ENCODE measurements around the gene ABHD17A.
"Not testable (repeated sequence)": the region's sequence is repeated elsewhere in the genome, so short reads cannot be mapped to it uniquely, and the experiment has no call there.

The ABHD17A gene

GRCh38 chr19:1909761-1910080, 24.4 kb upstream of the ABHD17A start:
- no peak for DNase-seq (ENCODE audit: low read depth)

DNA sequence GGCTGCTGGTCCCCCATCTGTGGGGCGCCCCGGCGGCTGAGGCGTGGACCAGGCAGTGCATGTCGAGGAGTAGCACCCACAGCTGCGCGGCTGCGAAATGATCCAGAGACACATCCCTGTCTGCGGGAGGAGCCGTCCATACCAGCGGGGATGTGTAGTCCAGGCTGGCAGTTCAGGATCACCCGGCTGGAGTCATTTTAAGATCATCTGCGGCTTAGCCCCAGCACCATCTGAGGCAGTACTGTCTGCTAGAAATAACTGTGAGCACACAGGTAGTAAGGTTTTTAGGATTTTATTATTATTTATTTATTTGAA, 23.0 kb upstream of the ABHD17A start:
- DNase-seq (ENCODE audit: low read depth), result no peak

DNA sequence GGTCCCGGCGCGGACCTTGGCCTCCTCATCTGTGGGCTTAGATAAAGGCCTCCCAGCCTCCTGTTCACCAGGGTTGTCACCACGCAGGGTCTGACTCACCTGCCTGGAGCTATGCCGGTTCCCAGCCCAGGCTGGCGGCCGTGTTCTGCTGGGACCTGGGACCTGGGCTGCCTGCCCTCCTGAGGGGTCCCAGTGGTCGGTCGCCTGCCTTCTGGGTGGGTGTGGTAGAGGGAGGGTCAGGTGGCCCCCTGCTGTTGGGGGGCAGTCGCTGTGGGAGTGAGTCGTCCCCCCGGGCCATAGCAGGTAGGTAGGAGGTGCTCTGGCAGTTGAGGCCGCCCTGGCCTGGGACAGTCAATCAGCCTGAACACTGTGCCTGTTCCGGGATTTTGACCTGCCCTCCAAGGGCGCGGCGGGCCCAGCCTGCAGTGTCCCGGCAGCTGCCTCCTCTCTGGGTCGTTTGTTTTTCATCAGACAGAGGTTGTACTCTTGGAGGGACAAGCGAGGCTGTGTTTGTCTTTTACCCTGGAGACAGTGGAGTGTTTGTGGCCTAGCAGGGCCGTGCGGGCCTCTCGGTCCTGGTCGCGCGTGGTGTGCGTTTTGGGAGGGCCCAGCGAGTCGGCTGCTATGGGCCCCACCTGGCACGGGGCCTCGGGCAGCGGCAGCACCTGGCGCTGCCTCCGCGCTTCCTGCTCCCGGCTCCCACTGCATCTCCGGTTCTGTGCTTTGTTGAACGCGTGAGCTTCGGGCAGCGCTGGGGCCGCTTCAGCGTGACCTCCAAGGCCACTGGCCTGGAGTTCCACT, 22.5 kb upstream of the ABHD17A start:
- DNase-seq (ENCODE audit: low read depth), result no peak

DNA sequence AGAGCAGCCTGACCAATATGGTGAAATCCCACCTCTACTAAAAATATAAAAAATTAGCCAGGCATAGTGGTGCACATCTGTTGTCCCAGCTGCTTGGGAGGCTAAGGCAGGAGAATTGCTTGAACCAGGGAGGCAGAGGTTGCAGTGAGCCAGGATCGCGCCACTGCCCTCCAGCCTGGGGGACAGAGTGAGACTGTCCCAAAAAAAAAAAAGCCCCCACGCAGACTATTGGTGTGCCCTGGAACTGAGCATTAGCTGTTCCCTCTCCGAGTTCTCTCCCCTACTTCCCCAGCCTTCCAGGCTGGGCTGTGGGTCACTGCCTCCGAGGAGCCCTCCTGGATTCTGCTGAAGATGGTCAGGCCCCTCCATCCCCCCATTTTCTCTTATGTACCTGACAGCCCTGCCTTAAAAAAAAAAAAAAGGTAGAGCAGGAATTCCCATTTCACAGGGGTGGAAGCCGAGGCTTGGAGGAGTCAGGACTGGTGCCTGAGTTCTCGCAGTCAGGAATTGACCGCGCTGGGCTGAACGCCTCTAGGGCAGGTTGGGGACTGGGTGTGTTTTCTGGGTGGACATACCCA, 21.8 kb upstream of the ABHD17A start:
- DNase-seq (ENCODE audit: low read depth), result no peak

GRCh38 chr19:1905863-1906375, 20.6 kb upstream of the ABHD17A start:
- no peak for DNase-seq (ENCODE audit: low read depth)

DNA sequence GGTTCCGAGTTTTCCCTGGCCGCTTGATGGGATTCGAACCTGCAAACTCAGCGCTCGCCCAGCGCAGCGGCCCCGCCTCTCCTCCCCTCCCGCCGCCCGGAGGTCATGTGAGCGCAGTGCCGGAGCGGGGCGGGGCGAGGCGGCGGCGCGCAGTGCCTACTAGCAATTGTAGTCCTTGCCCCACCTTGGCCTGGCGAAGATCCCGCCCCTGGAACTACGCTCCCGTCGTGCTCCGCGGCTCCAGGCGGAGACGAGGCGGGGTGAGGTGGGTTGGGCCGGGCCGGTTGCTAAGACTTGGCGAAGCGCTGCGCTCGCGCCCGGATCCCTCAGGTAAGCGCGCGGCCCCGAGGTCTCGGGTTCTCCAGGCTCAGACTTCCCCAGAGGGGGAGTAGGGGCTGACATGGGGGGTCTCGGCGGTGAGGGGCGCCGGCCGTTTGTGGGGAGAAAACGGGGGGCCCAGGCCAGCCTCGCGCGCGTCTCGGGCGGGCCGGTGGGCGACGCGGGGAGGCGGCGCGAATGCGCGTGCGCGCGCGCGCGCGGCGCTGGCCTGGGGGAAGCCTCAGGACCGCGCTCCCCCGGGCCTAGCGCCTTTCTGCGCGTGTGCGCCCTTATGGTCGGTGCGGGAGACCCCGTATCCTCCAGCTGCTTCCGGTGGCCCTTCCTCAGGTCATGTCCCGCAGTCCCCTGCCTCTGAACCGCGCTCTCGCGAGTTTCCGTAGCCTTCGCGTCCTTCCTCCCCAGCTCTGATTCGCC, 20.0 kb upstream of the ABHD17A start, which contains the start of the genes ADAT3 and SCAMP4:
Gene ADAT3 (plus strand): TSS at position 290 of the 753 bp plus-strand sequence. CDS start 6,649 bp downstream, outside the sequence.
Gene SCAMP4 (plus strand): TSS at position 290 of the 753 bp plus-strand sequence. CDS start 9,621 bp downstream, outside the sequence.
- DNase-seq (ENCODE audit: low read depth), result peak; percentile 87

DNA sequence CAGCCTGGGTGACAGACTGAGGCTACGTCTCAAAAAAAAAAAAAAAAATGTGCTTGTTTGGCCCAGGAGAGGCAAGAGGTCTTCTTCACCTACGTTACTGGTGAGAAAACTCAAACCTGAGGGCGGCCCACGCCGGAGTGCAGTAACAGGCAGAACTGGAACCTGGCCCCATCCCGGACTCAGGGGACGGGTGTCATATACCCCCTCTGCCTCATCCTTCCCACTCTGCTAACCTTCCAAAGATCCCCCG, 19.5 kb upstream of the ABHD17A start:
- no peak for DNase-seq (ENCODE audit: low read depth)

DNA sequence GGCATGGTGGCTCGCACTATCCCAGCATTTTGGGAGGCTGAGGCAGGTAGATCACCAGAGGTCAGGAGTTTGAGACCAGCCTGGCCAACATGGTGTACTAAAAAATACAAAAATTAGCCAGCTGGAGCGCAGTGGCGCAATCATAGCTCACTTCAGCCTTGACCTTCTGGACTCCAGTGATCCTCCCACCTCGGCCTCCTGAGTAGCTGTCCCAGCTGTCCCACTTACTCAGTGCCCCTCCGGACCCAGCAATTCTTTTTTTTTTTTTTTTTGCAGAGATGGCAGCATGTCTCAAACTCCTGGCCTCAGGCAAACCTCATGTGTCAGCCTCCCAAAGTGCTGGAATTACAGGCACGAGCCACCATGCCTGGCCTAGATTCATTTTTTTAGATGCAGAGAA, 17.6 kb upstream of the ABHD17A start:
- no peak for DNase-seq (ENCODE audit: low read depth)

DNA sequence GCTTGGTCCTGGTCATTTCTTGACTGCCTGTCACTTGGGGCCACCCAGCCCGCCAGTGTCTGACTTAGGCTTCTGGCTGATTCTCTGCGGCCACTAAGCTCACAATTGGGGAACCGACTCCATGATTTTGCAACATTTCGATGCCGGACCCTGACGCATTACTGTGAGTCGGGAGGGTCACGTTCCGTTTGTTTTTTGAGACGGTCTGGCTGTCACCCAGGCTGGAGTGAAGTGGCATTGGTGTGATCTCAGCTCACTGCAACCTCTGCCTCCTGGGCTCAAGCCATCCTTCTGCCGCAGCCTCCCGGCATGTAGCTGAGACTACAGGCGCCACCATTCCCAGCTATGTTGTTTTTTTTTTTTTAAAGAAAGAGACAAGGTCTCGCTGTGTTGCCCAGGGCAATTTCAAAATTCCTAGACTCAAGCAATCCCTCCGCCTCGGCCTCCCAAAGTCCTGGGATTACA, 16.7 kb upstream of the ABHD17A start:
- no peak for DNase-seq (ENCODE audit: low read depth)

DNA sequence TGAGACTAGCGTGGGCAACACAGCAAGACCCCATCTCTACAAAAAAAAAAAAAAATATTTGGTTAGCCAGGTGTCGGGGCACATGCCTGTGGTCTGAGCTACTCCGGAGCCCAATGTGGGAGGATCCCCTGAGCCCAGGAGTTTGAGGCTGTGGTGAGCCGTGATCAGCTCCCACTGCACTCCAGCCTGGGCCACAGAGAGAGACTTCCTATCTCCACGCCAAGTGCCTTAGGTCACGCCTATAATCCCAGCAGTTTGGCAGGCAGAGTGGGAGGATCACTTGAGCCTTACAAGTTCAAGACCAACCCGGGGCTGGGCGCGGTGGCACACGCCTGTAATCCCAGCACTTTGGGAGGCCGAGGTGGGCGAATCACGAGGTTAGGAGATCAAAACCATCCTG, 11.2 kb upstream of the ABHD17A start:
- DNase-seq (ENCODE audit: low read depth), result no peak

DNA sequence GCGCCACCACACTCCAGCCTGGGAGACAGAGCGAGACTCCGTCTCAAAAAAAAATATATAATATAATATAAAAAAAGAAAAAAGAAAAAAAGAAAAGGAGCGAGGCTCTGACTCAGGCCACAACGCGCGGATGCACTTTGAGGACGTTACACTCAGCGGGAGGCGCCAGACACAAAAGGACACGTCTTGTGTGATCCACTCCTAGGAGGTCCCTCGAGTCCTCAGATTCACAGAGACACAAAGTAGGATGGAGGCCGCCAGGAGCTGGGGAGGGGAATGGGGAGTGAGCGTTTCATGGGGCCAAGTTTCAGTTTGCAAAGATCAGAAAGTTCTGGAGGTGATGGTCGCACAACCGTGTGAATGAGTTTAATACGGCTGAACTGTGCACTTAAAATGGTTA, 8.5 kb upstream of the ABHD17A start:
- no peak for DNase-seq (ENCODE audit: low read depth)

- no peak for DNase-seq (ENCODE audit: low read depth)
Measured at GRCh38 chr19:1889907-1890306, 4.6 kb upstream of the ABHD17A start.

GRCh38 chr19:1888385-1888784, 3.1 kb upstream of the ABHD17A start:
- DNase-seq (ENCODE audit: low read depth), result no peak

GRCh38 chr19:1886360-1886759, 1.1 kb upstream of the ABHD17A start:
- DNase-seq (ENCODE audit: low read depth), result not testable (repeated sequence)

DNA sequence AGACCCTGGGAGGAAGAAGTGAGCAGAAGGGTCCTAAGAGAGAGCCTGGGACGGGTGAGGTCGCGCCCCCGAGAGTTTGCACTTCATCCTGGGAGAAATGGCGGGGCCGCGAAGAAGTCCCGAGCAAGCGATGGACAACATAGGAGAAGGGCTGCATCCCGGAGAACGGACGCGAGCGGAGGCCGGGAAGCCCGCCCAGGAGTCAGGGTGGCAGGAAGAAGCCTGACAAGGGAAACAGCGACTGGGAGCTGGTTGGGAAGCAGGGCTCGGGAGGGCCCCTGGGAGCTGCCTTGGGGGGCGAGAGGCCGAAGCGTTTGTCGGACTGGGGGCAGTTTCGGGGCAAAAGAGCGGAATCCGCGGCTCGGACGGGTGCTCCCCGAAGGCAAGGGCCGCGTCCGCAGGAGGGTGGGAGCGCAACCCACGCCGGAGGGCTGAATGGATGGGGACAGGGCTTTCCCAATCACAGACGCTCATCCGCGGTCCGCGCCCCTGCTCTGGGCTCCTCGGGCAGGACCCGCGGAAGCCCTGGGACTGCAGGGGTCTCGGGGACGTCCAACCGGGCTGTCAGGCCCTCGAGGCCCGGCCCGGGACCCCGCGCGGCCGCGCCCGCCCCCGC, 469 bp downstream of the ABHD17A start:
- DNase-seq (ENCODE audit: low read depth), result no peak

DNA sequence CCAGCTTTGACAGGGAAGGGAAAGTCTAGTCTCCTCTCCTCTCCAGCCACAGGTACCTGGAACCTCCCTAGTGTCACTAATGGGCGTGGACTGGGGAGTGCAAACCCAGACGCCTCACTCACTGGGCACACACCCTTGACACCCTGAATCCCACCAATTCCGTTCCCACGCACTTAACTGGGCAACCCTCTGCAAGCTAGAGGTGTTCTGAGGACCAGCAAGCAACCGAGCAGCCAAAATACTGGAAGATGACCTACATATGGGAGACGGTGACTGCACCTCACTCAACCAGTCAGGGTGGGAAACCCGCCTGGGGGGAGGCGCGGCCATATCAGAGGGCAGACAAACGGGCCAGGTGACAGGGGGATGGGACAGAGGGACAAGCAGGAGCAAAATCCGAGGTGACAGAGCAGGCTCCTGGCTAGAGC, 991 bp downstream of the ABHD17A start:
- DNase-seq (ENCODE audit: low read depth), result no peak

- no peak for DNase-seq (ENCODE audit: low read depth)
Measured at GRCh38 chr19:1883784-1884183, 1.5 kb downstream of the ABHD17A start.

DNA sequence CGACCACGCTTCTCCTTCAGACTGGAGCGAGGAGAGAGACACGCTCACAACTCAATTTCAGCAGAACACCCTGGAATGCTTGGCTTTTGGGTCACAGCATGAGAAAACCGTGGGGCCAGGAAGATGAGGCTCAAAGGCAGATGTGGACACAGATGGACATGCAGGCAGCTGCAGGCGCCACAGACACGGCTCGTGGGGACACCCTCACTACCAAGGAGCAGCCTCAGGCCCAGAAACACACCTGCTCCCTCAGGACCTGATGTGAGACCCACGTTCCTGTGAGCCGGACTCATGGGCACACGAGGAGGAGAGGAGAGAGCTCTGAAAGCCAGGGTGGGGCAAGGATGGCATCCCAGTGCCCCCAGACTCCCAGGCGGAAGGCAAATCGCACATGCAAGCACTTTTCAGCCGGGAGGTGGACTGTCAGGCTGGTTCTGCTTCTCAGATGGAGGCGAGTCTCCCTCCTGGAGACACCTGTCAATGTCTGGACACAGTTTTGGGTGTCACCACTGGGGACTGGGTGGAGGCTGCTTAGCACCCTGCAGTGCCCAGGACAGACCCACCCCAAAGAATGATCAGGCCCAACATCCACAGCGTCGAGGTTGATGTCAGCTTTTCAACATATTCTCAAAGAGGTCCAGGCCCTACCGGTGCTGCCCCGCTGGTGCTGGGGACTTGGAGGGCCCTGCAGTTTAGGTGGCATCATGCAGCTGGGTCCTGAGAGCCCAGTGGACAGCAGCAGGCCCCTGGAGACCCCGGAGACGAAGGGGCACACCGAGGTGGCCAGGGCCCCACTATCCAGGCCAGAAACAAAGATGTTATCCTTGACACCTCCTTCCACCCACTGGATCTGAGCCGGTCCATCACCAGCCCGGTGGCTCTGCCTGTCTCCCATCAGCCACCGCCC, 2.3 kb downstream of the ABHD17A start:
- no peak for DNase-seq (ENCODE audit: low read depth)

GRCh38 chr19:1882089-1882785, 3.1 kb downstream of the ABHD17A start:
- DNase-seq (ENCODE audit: low read depth), result no peak

GRCh38 chr19:1881393-1882088, 3.8 kb downstream of the ABHD17A start:
- not testable (repeated sequence) for DNase-seq (ENCODE audit: low read depth)

Data from GM04503 (cell line).